HCT116 (cell line): Measurements from ENCODE around the gene RACGAP1.

ENCODE experiments used
- CTCF ChIP-seq, 3 experiments: fragments of 200-600 bp in 1 of 3; sonication (generic) in 1 of 3; IDR thresholded peaks in 2 of 3; conservative IDR thresholded peaks in 1 of 3; 2 replicates each; pipeline ENCODE4 v1.5.1; 2012 to 2017; ENCODE audit warnings: low read depth in 2 of 3, low read length in 2 of 3, antibody characterized with exemption in 1 of 3, borderline replicate concordance in 1 of 3, control low read depth in 1 of 3, mild to moderate bottlenecking in 1 of 3, mixed read lengths in 1 of 3, mixed run types in 1 of 3, moderate library complexity in 1 of 3; ENCODE audit not compliant: insufficient read depth in 1 of 3
- POLR2A ChIP-seq: IDR thresholded peaks from 2 replicates; pipeline ENCODE4 v1.7.0; 2011; ENCODE audit warnings: borderline replicate concordance; ENCODE audit not compliant: insufficient read depth, insufficient read length; ENCODE audit errors: extremely low read depth
- TCF7L2 ChIP-seq: IDR thresholded peaks from 2 replicates; pipeline ENCODE4 v1.7.0; 2011; ENCODE audit warnings: borderline replicate concordance, inconsistent platforms; ENCODE audit not compliant: insufficient read depth, insufficient read length; ENCODE audit errors: extremely low read depth
- ZFX ChIP-seq: fragments of 450-650 bp; IDR thresholded peaks from 2 replicates; pipeline ENCODE4 v1.6.1; 2017

- TF ChIP-seq CTCF (IDR thresholded peaks at IDR 0.05 in 2 of 3, conservative IDR thresholded peaks at IDR 0.05 in 1 of 3; ENCODE audit: borderline replicate concordance in 1 of 3, insufficient read depth in 1 of 3, low read depth in 2 of 3, low read length in 2 of 3), result no peak
- no peak for TF ChIP-seq POLR2A
- TF ChIP-seq ZFX, result no peak
- TF ChIP-seq TCF7L2, result no peak
These were observed 67.7 kb downstream of the RACGAP1 start for GRCh38 chr12:49957570-49957967.
